H9 (cell line): Measurements from ENCODE around the gene RALA. TPM values are rescaled to one million over a fixed set of nuclear protein-coding genes. Genes with fewer than 3 reads are reported as not detected.

Source experiments
- DNase-seq: peaks from one replicate; pipeline ENCODE4 v3.0.0-alpha.2; 2017
- H2AFZ ChIP-seq: one replicate; pipeline ENCODE4 v1.6.1; 2013; ENCODE audit warnings: mild to moderate bottlenecking, low read length, control low read depth, moderate library complexity
- H2AK5ac ChIP-seq: 2 replicates; pipeline ENCODE4 v1.6.1; 2013; ENCODE audit warnings: low read length, control low read depth, mixed read lengths; ENCODE audit not compliant: insufficient read length
- H2BK120ac ChIP-seq: one replicate; pipeline ENCODE4 v1.6.1; 2013; ENCODE audit warnings: low read depth, mild to moderate bottlenecking, low read length, control low read depth, inconsistent platforms; ENCODE audit not compliant: poor library complexity, severe bottlenecking
- H2BK12ac ChIP-seq: 2 replicates; pipeline ENCODE4 v1.6.1; 2013; ENCODE audit warnings: low read length, control low read depth, mixed read lengths, low read depth; ENCODE audit not compliant: insufficient read length
- H2BK15ac ChIP-seq: 2 replicates; pipeline ENCODE4 v1.6.1; 2013; ENCODE audit warnings: low read depth, low read length, control low read depth
- H2BK20ac ChIP-seq: one replicate; pipeline ENCODE4 v1.6.1; 2013; ENCODE audit warnings: low read depth, mild to moderate bottlenecking, low read length, control low read depth, inconsistent platforms; ENCODE audit not compliant: poor library complexity, severe bottlenecking
- H2BK5ac ChIP-seq: 2 replicates; pipeline ENCODE4 v1.6.1; 2013; ENCODE audit warnings: low read length, control low read depth, mixed read lengths; ENCODE audit not compliant: insufficient read length
- H3K14ac ChIP-seq: 2 replicates; pipeline ENCODE4 v1.6.1; 2013; ENCODE audit warnings: low read length, control low read depth; ENCODE audit not compliant: insufficient read depth
- H3K18ac ChIP-seq: 2 replicates; pipeline ENCODE4 v1.6.1; 2013; ENCODE audit warnings: low read depth, mild to moderate bottlenecking, mixed read lengths, low read length, control low read depth; ENCODE audit not compliant: insufficient read length
- H3K23ac ChIP-seq: 2 replicates; pipeline ENCODE4 v1.6.1; 2013; ENCODE audit warnings: low read length, control low read depth, mixed read lengths, low read depth; ENCODE audit not compliant: insufficient read length
- H3K23me2 ChIP-seq: 2 replicates; pipeline ENCODE4 v1.6.1; 2013; ENCODE audit warnings: low read depth, mild to moderate bottlenecking, mixed read lengths, low read length, control low read depth; ENCODE audit not compliant: insufficient read length, poor library complexity, severe bottlenecking
- H3K27ac ChIP-seq: 2 replicates; pipeline ENCODE4 v1.5.1; 2013; ENCODE audit warnings: low read length, control low read depth, mixed read lengths, low read depth; ENCODE audit not compliant: insufficient read length
- H3K27me3 ChIP-seq: 2 replicates; pipeline ENCODE4 v1.6.1; 2013; ENCODE audit warnings: low read length, control low read depth, inconsistent platforms; ENCODE audit not compliant: insufficient read depth
- H3K4ac ChIP-seq: 2 replicates; pipeline ENCODE4 v1.6.1; 2013; ENCODE audit warnings: low read depth, mild to moderate bottlenecking, control low read depth, inconsistent platforms, low read length, moderate library complexity
- H3K4me1 ChIP-seq: 2 replicates; pipeline ENCODE4 v1.6.1; 2013; ENCODE audit warnings: low read length, control low read depth, inconsistent platforms; ENCODE audit not compliant: insufficient read depth
- H3K4me2 ChIP-seq: 2 replicates; pipeline ENCODE4 v1.6.1; 2013; ENCODE audit warnings: low read length, control low read depth, mixed read lengths; ENCODE audit not compliant: insufficient read length, insufficient read depth
- H3K56ac ChIP-seq: 2 replicates; pipeline ENCODE4 v1.6.1; 2013; ENCODE audit warnings: low read depth, mild to moderate bottlenecking, mixed read lengths, low read length, control low read depth; ENCODE audit not compliant: insufficient read length
- H3K79me1 ChIP-seq: 2 replicates; pipeline ENCODE4 v1.6.1; 2013; ENCODE audit warnings: low read depth, mild to moderate bottlenecking, moderate library complexity, low read length, control low read depth, inconsistent platforms; ENCODE audit not compliant: insufficient read depth, poor library complexity, severe bottlenecking
- H3K79me2 ChIP-seq: 2 replicates; pipeline ENCODE4 v1.6.1; 2013; ENCODE audit warnings: low read length, control low read depth, inconsistent platforms; ENCODE audit not compliant: insufficient read depth
- H3K9ac ChIP-seq: 2 replicates; pipeline ENCODE4 v1.6.1; 2013; ENCODE audit warnings: low read length, control low read depth, mixed read lengths; ENCODE audit not compliant: insufficient read length; ENCODE audit errors: extremely low read depth
- H3K9me3 ChIP-seq: one replicate; pipeline ENCODE4 v1.6.1; 2013; ENCODE audit warnings: low read depth, low read length, inconsistent platforms; ENCODE audit not compliant: control insufficient read depth
- H3T11ph ChIP-seq: one replicate; pipeline ENCODE4 v1.6.1; 2013; ENCODE audit warnings: mild to moderate bottlenecking, low read length, control low read depth, inconsistent platforms
- H4K20me1 ChIP-seq: one replicate; pipeline ENCODE4 v1.6.1; 2013; ENCODE audit not compliant: control insufficient read depth, insufficient read length, insufficient read depth
- H4K5ac ChIP-seq: 2 replicates; pipeline ENCODE4 v1.6.1; 2013; ENCODE audit warnings: low read depth, mild to moderate bottlenecking, mixed read lengths, low read length, control low read depth; ENCODE audit not compliant: insufficient read length
- H4K8ac ChIP-seq: replicated peaks from 2 replicates; pipeline ENCODE4 v1.6.1; 2013; ENCODE audit warnings: low read length, control low read depth, mixed read lengths, low read depth; ENCODE audit not compliant: insufficient read length
- H4K91ac ChIP-seq: 2 replicates; pipeline ENCODE4 v1.6.1; 2013; ENCODE audit warnings: low read depth, mild to moderate bottlenecking, moderate library complexity, mixed read lengths, low read length, control low read depth; ENCODE audit not compliant: insufficient read length
- H3K27ac Mint-ChIP-seq, 3 experiments: 2 replicates in 2 of 3; 3 replicates in 1 of 3; pipeline ENCODE4 v1.8.0; 2020 to 2021; ENCODE audit warnings: mixed read lengths in 3 of 3, mild to moderate bottlenecking in 1 of 3, moderate library complexity in 1 of 3
- H3K27me3 Mint-ChIP-seq: 2 replicates; pipeline ENCODE4 v1.8.0; 2021; ENCODE audit warnings: low read depth, mild to moderate bottlenecking, moderate library complexity, mixed read lengths
- H3K36me3 Mint-ChIP-seq, 3 experiments: 2 replicates in 2 of 3; 3 replicates in 1 of 3; pipeline ENCODE4 v1.8.0; 2020 to 2021; ENCODE audit warnings: low read depth in 3 of 3, mixed read lengths in 3 of 3; ENCODE audit not compliant: insufficient read depth in 1 of 3
- H3K4me1 Mint-ChIP-seq, 2 experiments: 2 replicates each; pipeline ENCODE4 v1.8.0; 2020; ENCODE audit warnings: mixed read lengths in 2 of 2
- H3K4me3 Mint-ChIP-seq, 2 experiments: 2 replicates in 1 of 2; 3 replicates in 1 of 2; pipeline ENCODE4 v1.8.0; 2020 to 2021; ENCODE audit warnings: mild to moderate bottlenecking in 2 of 2, mixed read lengths in 2 of 2, moderate library complexity in 1 of 2
- H3K9me3 Mint-ChIP-seq, 2 experiments: 2 replicates in 1 of 2; 3 replicates in 1 of 2; pipeline ENCODE4 v1.8.0; 2020; ENCODE audit warnings: mild to moderate bottlenecking in 2 of 2, mixed read lengths in 2 of 2, moderate library complexity in 1 of 2
- CTCF ChIP-seq: fragments of 200-600 bp; sonication (generic); conservative IDR thresholded peaks from 3 replicates; pipeline ENCODE4 v1.8.0; 2021; ENCODE audit warnings: antibody characterized with exemption, mild to moderate bottlenecking
- total RNA-seq: library from RNA; stranded (reverse); gene quantifications from 2 replicates; pipeline ENCODE4 v1.2.1, GENCODE V29; 2021

RALA gene
- total RNA-seq, 1 experiment from 2014 or later, result 57.5 TPM

DNA sequence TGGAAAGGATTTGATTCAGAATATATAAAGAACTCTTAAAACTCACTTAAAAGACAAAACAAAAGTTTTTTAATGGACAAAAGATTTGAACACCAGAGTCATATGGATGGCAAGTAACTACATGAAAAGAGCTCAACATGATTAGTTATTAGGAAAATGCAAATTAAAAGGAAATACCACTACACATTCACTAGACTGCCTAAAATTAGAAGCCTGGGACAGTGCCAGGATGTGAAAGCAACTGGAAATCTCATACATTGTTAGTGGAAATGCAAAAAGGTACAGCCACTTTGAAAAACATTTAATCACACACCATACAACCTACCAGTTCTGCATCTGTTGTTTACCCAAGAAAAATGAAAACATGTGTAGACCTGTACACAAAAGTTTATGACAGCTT lies 48.8 kb downstream of the RALA start:
- Histone ChIP-seq H2AFZ (no peak overlapping the region), H3K4ac (no peak overlapping the region), H2BK120ac (no peak overlapping the region), H2BK12ac (no peak overlapping the region), H2BK15ac (no peak overlapping the region), H3K79me1 (peaks cover 8% of the 10 kb centered on the region), H2BK5ac (no peak overlapping the region), H4K8ac (no peak overlapping the region), H2BK20ac (no peak overlapping the region), H3K56ac (no peak overlapping the region), H3K27ac (no peak overlapping the region), H3K4me2 (no peak overlapping the region), H3K27me3 (no peaks in the 10 kb centered on the region), H3T11ph (no peak overlapping the region), H3K18ac (no peak overlapping the region), H3K23ac (no peak overlapping the region), H2AK5ac (no peak overlapping the region), H3K14ac (no peak overlapping the region), H3K9me3 (no peaks in the 10 kb centered on the region), H4K20me1 (no peaks in the 10 kb centered on the region), H3K23me2 (no peaks in the 10 kb centered on the region), H3K9ac (no peak overlapping the region), H4K91ac (no peak overlapping the region), H4K5ac (no peak overlapping the region), H3K79me2 (peaks cover 2% of the 10 kb centered on the region; the same call in 1 of the 2 replicates), H3K4me1 (no peaks in the 10 kb centered on the region)
- Mint-ChIP-seq H3K4me1 (peaks cover 7% of the 10 kb centered on the region in 2 experiments), H3K36me3 (peaks cover 17 to 20% (median 17%) of the 10 kb centered on the region in 3 experiments), H3K27me3 (no peaks in the 10 kb centered on the region), H3K9me3 (peaks cover 7 to 10% of the 10 kb centered on the region in 2 experiments), H3K4me3 (no peak overlapping the region), H3K27ac (no peak overlapping the region)
- DNase-seq, result no peak
- no peak for TF ChIP-seq CTCF
